Frontal cortex (tissue), 4 donors: ENCODE results near the gene EML5. TPM values are rescaled to one million over a fixed set of nuclear protein-coding genes. Genes with fewer than 3 reads are reported as not detected.
"Not testable (repeated sequence)": the region's sequence is repeated elsewhere in the genome, so short reads cannot be mapped to it uniquely, and the experiment has no call there.

ENCODE experiments used
- DNase-seq, 2 donors: peaks; one replicate each; pipeline ENCODE4 v3.0.0; 2012; ENCODE audit warnings: low spot score in 2 of 2
- FAIRE-seq: peaks from 2 replicates; lab custom pipeline; 2012; peaks lifted over from hg19 to GRCh38; lab: Jason Lieb, UNC
- total RNA-seq: library from RNA; depleted of rRNA; stranded (reverse); fragments of >200 nt; gene quantifications from one replicate; pipeline ENCODE4 v1.2.3, GENCODE V29; 2014
- donor health status: control.
- donor health status: control.
- donor health status: control.

The EML5 gene
- total RNA-seq, 1 donor from 2014 or later = 32.6 TPM

GRCh38 chr14:88808359-88808758, 15.6 kb upstream of the EML5 start:
- no peak for FAIRE-seq
- no peak for DNase-seq

GRCh38 chr14:88804477-88804876, 11.7 kb upstream of the EML5 start:
- FAIRE-seq (no peak), DNase-seq (no peak)

GRCh38 chr14:88804035-88804434, 11.3 kb upstream of the EML5 start:
- no peak for FAIRE-seq
- no peak for DNase-seq

GRCh38 chr14:88802596-88802995, 9.8 kb upstream of the EML5 start:
- DNase-seq = no peak
- no peak for FAIRE-seq

- DNase-seq = no peak
- no peak for FAIRE-seq
These were observed 6.8 kb upstream of the EML5 start for GRCh38 chr14:88799522-88799921.

- no peak for DNase-seq
These were observed 5.4 kb upstream of the EML5 start for GRCh38 chr14:88798156-88798555.

GRCh38 chr14:88793259-88793625, 489 bp upstream of the EML5 start:
- DNase-seq = no peak
- no peak for FAIRE-seq

More at GRCh38 chr14:88798156-88798555, 5.4 kb upstream of the EML5 start:
- no peak for FAIRE-seq

- FAIRE-seq (no peak), DNase-seq (peak in 1 of 2 donors; percentile 13)
These were observed 902 bp downstream of the EML5 start for GRCh38 chr14:88791629-88792472.

- FAIRE-seq (no peak), DNase-seq (no peak)
These were observed 1.5 kb downstream of the EML5 start for GRCh38 chr14:88791252-88791621.

- FAIRE-seq = no peak
- DNase-seq = no peak
These were observed 2.1 kb downstream of the EML5 start for GRCh38 chr14:88790501-88791251.

- DNase-seq, FAIRE-seq: not testable (repeated sequence)
These were observed 3.2 kb downstream of the EML5 start for GRCh38 chr14:88789573-88789972.

- FAIRE-seq = no peak
- DNase-seq = no peak
These were observed 6.0 kb downstream of the EML5 start for GRCh38 chr14:88786715-88787114.

GRCh38 chr14:88785911-88786310, 6.8 kb downstream of the EML5 start:
- no peak for DNase-seq

GRCh38 chr14:88775532-88775931, 17.2 kb downstream of the EML5 start:
- DNase-seq = no peak
- FAIRE-seq = no peak

More at GRCh38 chr14:88785911-88786310, 6.8 kb downstream of the EML5 start:
- FAIRE-seq = no peak

GRCh38 chr14:88770736-88771135, 22.0 kb downstream of the EML5 start:
- no peak for DNase-seq
- FAIRE-seq = no peak

- DNase-seq (no peak), FAIRE-seq (no peak)
These were observed 27.6 kb downstream of the EML5 start for GRCh38 chr14:88765130-88765529.

- no peak for FAIRE-seq
- DNase-seq = no peak
These were observed 38.9 kb downstream of the EML5 start for GRCh38 chr14:88753873-88754272.

GRCh38 chr14:88750945-88751344, 41.8 kb downstream of the EML5 start:
- FAIRE-seq (no peak), DNase-seq (no peak)

- FAIRE-seq = no peak
- DNase-seq = no peak
These were observed 42.3 kb downstream of the EML5 start for GRCh38 chr14:88750413-88750812.

GRCh38 chr14:88749139-88749538, 43.6 kb downstream of the EML5 start:
- no peak for FAIRE-seq
- DNase-seq = no peak

- FAIRE-seq (no peak), DNase-seq (no peak)
These were observed 44.5 kb downstream of the EML5 start for GRCh38 chr14:88748288-88748687.
